ENCODE results near the gene HEXIM2. TPM values are rescaled to one million over a fixed set of nuclear protein-coding genes. Genes with fewer than 3 reads are reported as not detected.

The HEXIM2 gene
- total RNA-seq, 1 experiment from 2014 or later: 5.1 TPM

DNA sequence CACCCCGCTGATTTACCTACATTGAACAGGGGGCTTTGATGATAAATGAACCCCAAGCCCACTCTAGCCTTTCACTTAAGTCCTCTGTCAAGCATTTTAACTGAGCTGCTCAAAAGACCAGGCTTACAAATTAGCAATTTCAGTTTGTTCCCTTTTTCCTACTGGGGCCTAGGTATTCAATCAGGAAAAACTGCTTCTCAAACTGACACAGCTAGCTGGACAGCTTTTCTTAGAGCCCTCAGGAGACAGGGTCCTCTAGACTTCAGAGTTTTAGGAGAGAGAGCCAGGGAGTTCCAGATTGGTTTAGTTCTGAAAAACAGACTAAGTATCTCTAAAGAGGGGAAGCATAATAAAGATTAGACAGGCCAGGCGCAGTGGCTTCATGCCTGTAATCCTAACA is 6.2 kb upstream of the HEXIM2 start:
- Mint-ChIP-seq H3K36me3 (ENCODE audit: insufficient read depth, unreplicated experiment) (peaks cover 39% of the 10 kb centered on the region), H3K4me1 (ENCODE audit: insufficient read depth, unreplicated experiment) (peaks cover 15% of the 10 kb centered on the region), H3K27me3 (ENCODE audit: insufficient read depth, unreplicated experiment) (no peaks in the 10 kb centered on the region), H3K27ac (ENCODE audit: low read depth, unreplicated experiment) (no peak overlapping the region), H3K9me3 (ENCODE audit: unreplicated experiment) (no peaks in the 10 kb centered on the region), H3K4me3 (ENCODE audit: unreplicated experiment) (no peak overlapping the region)
- TF ChIP-seq, protein P1, sequence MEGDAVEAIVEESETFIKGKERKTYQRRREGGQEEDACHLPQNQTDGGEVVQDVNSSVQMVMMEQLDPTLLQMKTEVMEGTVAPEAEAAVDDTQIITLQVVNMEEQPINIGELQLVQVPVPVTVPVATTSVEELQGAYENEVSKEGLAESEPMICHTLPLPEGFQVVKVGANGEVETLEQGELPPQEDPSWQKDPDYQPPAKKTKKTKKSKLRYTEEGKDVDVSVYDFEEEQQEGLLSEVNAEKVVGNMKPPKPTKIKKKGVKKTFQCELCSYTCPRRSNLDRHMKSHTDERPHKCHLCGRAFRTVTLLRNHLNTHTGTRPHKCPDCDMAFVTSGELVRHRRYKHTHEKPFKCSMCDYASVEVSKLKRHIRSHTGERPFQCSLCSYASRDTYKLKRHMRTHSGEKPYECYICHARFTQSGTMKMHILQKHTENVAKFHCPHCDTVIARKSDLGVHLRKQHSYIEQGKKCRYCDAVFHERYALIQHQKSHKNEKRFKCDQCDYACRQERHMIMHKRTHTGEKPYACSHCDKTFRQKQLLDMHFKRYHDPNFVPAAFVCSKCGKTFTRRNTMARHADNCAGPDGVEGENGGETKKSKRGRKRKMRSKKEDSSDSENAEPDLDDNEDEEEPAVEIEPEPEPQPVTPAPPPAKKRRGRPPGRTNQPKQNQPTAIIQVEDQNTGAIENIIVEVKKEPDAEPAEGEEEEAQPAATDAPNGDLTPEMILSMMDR (IDR thresholded peaks at IDR 0.05; ENCODE audit: unreplicated experiment): no peak
- no peak for DNase-seq (ENCODE audit: unreplicated experiment)
- CTCF ChIA-PET: interaction anchor here (0.6 to 1.9 kb wide), 9 partner anchors 15 to 650 kb away, joined by 3 to 23 read pairs (median 4); partner anchors contain the start of gene ACBD4
- BruUV-seq (replicated peaks): no TSS peak
- intact Hi-C loops (cut with micrococcal nuclease): no loop called here
- POLR2A ChIA-PET: interaction anchor here (1.3 to 12.7 kb wide), 4 partner anchors 11 to 52 kb away, joined by 3 to 1083 read pairs (median 202); partner anchors contain the start of genes ACBD4 and HEXIM2

DNA sequence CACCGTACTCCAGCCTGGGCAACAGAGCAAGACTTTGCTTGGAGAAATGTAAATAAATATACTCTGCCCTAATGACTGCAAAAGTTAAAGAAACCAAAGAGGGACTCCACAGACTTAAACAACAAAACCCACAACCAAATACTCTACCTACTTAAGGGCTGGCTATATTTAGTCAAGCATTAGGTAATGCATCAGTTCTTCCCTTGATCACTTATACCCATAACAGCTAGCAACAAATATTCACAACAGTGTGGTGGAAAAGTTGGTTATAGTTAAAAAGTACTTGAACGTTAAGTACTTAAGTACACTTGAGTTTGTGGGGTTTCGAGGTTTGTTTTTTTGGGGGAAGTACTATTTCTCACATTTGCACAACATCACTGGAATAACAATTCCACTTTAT is 5.4 kb upstream of the HEXIM2 start:
- peaks cover 35% of the 10 kb centered on the region for H3K36me3 Mint-ChIP-seq (ENCODE audit: insufficient read depth, unreplicated experiment)
- intact Hi-C loops (cut with micrococcal nuclease): no loop called here
- H3K27ac Mint-ChIP-seq (ENCODE audit: low read depth, unreplicated experiment): no peak overlapping the region
- TF ChIP-seq, protein P1 (IDR thresholded peaks at IDR 0.05; ENCODE audit: unreplicated experiment): no peak
- DNase-seq (ENCODE audit: unreplicated experiment): no peak
- CTCF ChIA-PET: interaction anchor here (1.3 to 1.8 kb wide), 2 partner anchors 7 to 21 kb away, joined by 8 read pairs; partner anchors contain the start of genes ACBD4 and HEXIM1
- H3K4me3 Mint-ChIP-seq (ENCODE audit: unreplicated experiment): no peak overlapping the region
- no peaks in the 10 kb centered on the region for H3K27me3 Mint-ChIP-seq (ENCODE audit: insufficient read depth, unreplicated experiment)
- H3K4me1 Mint-ChIP-seq (ENCODE audit: insufficient read depth, unreplicated experiment): peaks cover 12% of the 10 kb centered on the region
- no TSS peak for BruUV-seq (replicated peaks)
- H3K9me3 Mint-ChIP-seq (ENCODE audit: unreplicated experiment): no peaks in the 10 kb centered on the region
- POLR2A ChIA-PET: interaction anchor here (9.3 to 21.2 kb wide), 3 partner anchors 5 to 39 kb away, joined by 396 to 1083 read pairs (median 1083); partner anchors contain the start of genes HEXIM1 and HEXIM2

DNA sequence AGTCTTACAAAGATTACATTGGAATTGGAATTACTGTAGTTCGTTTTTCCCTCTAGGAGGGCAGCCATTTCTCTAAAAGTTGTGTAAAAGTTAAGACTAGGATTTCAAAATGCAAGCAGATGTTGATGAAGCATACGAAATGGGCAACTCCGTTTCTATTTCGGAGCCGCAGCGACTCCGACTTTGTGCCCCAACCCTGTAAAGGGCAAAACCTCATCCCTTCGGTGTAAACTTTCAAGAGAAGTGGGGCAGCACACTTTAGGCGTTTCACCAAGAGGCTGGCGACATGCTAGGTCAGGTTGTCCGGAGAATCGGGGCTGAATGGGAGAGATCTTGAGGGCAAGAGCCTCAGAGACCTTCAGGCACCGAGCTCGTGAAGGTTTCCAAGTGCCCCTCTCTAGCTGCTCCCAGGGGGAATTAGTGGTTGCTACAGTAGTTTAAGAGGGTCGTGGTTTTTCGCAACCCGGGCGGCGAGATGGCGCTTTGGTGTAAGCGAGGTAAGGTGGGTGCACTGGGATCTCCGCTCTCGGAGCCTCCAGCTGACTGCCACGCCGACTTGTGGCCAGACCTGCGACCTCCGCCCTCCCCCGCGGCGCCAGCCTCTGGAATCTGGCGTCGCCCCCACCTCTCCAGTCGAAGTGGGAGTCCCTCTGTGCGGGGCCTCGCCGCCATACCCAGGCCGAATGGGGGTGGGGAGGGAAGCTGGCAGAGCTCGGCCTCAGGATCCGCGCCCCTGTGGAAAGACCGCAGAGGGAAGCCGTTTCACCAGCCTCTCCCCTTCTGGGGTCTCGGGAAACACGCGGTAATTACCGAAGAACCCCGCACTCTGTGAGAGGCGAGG is 1.0 kb upstream of the HEXIM2 start:
- peak; percentile 55 for DNase-seq (ENCODE audit: unreplicated experiment)
- TF ChIP-seq, protein P1 (IDR thresholded peaks at IDR 0.05; ENCODE audit: unreplicated experiment): no peak
- Mint-ChIP-seq H3K27ac (ENCODE audit: low read depth, unreplicated experiment) (peak overlapping the region; percentile 99), H3K27me3 (ENCODE audit: insufficient read depth, unreplicated experiment) (no peaks in the 10 kb centered on the region), H3K4me3 (ENCODE audit: unreplicated experiment) (peak overlapping the region; percentile 98), H3K4me1 (ENCODE audit: insufficient read depth, unreplicated experiment) (peaks cover 18% of the 10 kb centered on the region), H3K36me3 (ENCODE audit: insufficient read depth, unreplicated experiment) (peaks cover 36% of the 10 kb centered on the region), H3K9me3 (ENCODE audit: unreplicated experiment) (no peaks in the 10 kb centered on the region)
- intact Hi-C loops (cut with micrococcal nuclease): loop anchor here (1.0 kb wide), 2 partner anchors 11 to 12 kb away; partner anchors contain the start of gene HEXIM1
- TSS peak; percentile 55 for BruUV-seq (replicated peaks)
- POLR2A ChIA-PET: interaction anchor here (0.6 to 21.2 kb wide), 29 partner anchors 9 to 1038 kb away, joined by 3 to 1083 read pairs (median 5); partner anchors contain the start of genes ACBD4, DCAKD, HEXIM1 and MAP3K14
- CTCF ChIA-PET: interaction anchor here (0.6 to 7.0 kb wide), 9 partner anchors 10 to 110 kb away, joined by 3 to 83 read pairs (median 10); partner anchors contain the start of genes ACBD4, DCAKD and HEXIM1

All from MCF 10A (cell line).